Retinal pigment epithelial cell (primary cell): ENCODE data around the gene NUP210L.

Experiments
- DNase-seq: peaks from one replicate; pipeline ENCODE4 v3.0.0-alpha.2; 2010; ENCODE audit warnings: low read depth
- H3K4me3 ChIP-seq: 2 replicates; pipeline ENCODE4 v1.5.1; 2011; ENCODE audit warnings: mild to moderate bottlenecking, low read length, control low read depth, moderate library complexity
- TF ChIP-seq, protein P1 (sequence below): conservative IDR thresholded peaks from 2 replicates; pipeline ENCODE4 v1.5.1; 2011; ENCODE audit warnings: low read depth, low read length, control low read depth, inconsistent platforms

The NUP210L gene

DNA sequence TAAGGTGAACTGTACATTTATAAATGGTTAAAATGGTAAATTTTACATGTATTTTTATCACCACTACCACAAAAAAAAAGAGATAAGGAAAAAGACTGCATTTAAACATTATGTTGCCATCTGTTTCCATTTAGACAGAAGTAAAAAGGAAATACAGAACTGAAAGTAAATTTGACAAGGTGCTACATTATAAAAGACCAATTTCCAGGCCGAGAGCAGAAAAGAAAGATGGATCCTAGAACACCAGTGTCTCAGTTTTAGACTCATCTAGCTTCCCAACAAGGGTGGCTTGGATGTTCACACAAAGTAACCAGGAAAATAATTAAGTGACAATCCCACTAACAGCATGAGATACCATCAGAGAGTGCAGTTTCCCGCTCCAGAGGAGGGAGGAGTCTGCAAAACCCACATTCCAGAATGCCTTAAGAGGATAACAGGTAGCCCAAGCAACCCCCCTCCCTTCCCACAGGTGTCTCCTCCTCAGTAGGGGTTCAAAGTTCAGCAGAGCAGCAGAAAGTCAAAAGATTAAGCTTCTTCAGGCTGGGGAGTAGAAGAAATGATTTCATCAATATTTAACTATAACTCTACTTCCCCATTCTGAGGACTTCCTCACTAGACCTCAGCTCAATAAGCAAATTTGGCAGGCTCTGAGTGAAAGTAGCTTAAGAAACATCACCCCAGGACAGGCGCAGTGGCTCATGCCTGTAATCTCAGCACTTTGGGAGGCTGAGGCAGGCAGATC lies 25.2 kb upstream of the NUP210L start:
- no peak overlapping the region for H3K4me3 ChIP-seq
- TF ChIP-seq, protein P1, sequence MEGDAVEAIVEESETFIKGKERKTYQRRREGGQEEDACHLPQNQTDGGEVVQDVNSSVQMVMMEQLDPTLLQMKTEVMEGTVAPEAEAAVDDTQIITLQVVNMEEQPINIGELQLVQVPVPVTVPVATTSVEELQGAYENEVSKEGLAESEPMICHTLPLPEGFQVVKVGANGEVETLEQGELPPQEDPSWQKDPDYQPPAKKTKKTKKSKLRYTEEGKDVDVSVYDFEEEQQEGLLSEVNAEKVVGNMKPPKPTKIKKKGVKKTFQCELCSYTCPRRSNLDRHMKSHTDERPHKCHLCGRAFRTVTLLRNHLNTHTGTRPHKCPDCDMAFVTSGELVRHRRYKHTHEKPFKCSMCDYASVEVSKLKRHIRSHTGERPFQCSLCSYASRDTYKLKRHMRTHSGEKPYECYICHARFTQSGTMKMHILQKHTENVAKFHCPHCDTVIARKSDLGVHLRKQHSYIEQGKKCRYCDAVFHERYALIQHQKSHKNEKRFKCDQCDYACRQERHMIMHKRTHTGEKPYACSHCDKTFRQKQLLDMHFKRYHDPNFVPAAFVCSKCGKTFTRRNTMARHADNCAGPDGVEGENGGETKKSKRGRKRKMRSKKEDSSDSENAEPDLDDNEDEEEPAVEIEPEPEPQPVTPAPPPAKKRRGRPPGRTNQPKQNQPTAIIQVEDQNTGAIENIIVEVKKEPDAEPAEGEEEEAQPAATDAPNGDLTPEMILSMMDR = no peak
- DNase-seq = no peak

DNA sequence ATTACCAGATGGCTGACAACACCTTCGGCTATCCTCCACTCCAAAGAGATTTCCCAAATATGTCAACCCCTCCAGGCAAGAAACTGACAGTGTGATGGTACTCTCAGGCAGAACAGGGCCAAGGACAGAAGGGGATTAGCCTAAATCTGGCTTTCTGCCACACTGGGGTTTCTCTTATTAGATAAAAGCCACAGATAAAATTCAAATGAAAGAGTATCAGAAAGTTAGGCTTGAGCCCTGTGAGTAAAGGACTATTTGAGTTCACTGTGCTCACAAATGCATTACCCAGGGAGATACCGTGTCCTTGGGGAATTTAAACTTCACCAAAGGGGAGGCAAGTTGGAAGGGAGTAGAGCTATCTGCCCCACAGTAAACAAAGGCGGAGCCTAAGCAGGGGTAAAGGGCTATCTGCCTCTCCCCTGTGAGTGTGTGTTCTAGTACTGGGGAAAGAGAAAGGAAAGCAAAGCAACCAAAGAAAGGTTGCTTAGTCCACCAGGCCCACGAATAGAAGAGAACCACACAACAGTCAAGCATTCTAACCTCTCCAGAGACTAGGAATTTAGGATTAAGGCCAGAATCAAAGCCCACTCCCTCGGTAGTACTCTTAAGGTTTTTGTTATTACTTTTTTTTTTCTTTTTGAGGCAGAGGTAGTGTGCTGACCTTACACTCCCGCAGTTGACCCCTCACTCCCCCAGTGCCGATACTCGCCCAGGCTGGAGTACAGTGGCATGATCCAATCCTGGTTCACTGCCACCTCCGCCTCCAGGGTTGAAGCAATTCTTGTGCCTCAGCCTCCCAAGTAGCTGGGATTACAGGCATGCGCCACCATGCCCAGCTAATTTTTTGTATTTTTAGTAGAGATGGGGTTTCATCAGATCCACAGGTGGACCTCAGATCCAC lies 24.3 kb upstream of the NUP210L start:
- H3K4me3 ChIP-seq = no peak overlapping the region
- TF ChIP-seq, protein P1 = no peak
- DNase-seq = no peak

DNA sequence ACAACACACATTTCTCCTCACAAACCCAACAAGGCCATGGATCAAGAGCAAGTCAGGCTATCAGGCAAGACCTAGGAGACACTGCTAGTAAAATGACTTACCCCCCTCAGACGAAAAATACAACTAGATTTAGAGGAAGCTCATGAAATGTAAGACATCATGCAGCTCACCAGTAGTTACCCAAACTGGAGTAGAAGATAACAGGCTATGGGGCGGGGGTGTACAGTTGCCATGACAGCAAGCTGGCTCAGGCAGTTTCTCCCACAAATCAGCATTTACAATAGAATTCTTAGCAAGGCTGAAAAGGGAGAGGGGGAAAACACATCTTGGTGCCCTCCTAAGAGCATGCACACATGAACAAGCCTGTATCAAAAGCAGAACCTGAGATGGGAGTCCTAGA lies 23.1 kb upstream of the NUP210L start:
- H3K4me3 ChIP-seq = no peak overlapping the region
- TF ChIP-seq, protein P1 = no peak
- no peak for DNase-seq

DNA sequence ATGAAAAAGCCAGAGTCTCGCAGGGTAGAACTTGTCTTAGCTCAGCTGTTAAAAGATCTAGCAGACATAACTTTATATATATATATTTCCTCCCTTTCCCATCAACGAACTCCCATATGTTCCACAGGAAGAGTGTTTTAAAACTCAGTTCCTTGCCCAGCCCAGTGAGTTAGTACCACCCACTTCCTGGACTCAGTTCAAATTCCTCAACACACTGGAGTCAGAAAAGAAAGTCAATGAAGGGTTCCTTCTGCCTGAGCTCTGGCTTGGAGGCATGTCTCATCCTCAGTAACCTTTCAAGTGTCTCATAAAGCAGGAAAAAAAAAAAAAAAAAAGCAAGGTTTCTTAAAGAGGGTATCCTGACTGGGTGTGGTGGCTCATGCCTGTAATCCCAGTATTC lies 21.5 kb upstream of the NUP210L start:
- H3K4me3 ChIP-seq = no peak overlapping the region
- no peak for DNase-seq
- TF ChIP-seq, protein P1 = no peak

DNA sequence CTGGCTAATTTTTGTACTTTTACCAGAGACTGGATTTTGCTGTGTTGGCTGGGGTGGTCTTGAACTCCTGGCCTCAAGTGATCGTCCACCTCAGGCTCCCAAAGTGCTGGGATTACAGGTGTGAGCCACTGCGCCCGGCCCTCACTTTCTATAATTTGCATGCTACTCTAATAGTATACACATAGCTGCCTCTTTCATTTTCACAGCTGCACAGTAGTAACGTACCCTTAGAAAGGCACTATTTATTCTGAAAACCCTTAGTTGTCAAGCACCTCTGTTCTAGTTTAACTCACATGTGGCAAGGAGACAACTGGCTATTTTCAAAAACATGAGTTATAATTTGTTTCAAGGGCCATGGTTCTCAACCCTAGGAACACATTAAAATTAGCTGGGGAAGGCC lies 19.8 kb upstream of the NUP210L start:
- no peak overlapping the region for H3K4me3 ChIP-seq
- TF ChIP-seq, protein P1 = no peak
- no peak for DNase-seq

DNA sequence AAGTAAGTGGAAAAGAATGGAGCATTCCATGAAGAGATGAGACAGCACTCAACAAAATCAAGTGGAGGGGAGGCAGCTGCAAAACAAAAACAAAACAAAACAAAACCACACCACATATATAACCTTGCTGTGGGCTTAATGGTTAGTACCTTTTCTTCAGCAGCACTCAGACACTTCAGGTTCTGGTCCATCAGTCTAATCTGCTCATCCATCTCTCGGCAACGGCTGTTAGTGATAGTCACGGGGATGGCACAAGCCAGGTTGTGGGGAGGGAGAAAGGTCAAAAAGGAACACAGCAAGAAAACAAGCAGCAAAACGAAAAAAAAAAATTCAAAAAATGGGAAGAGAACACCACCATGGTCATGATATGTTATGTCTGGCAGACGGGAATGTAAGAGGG lies 17.0 kb upstream of the NUP210L start:
- H3K4me3 ChIP-seq = no peak overlapping the region
- TF ChIP-seq, protein P1 = no peak
- DNase-seq = no peak
